ENCODE results near the gene FGF2. TPM values are rescaled to one million over a fixed set of nuclear protein-coding genes. Genes with fewer than 3 reads are reported as not detected.

Gene FGF2
- total RNA-seq, 2 experiments from 2014 or later: not detected

DNA sequence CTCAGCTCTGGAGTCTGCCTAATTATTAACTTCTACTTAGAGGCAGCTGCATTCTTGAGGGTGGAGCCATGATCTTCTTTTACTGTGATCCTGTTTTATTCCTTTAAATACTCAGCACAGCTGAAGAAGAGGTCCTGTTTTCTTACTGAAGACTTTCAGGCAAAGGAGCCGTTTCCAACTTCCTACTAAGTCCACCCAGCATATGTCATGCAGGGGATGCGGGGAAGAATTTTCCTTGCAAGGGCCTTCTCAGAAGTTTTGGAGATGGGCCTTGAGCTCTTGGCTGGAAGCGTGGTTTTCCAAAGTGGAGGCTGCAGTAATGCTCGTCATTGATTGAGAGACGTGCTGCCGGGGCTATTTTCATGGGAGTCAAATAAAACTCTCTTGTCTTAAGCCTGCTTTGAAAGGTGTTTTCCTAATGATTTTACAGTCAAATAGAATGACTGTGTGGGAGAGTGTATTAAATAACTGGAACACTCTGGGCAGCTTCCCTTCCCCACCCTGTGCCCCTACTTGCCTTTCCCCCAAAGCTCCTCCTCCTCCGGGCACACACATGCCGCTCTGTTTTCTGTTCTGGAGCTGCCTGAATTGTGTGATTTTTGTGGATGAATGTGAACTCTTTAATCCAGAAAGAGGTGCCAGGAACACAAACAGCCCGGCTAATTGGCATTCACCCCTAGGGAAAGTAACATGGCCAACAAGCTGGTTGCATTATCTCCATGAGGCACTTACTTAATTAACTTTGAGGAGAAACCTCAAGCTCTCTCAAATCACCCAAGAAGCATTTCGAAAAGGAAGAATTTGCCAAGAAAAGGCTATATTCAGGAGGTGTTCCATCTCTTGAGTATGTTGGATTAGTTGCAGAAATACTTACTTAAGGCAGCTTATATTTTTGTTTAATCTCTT is 28.1 kb downstream of the FGF2 start:
- Histone ChIP-seq H3K36me3 (ENCODE audit: insufficient read depth, low read length) (no peaks in the 10 kb centered on the region), H3K4me3 (ENCODE audit: low read length) (no peak overlapping the region), H3K27me3 (ENCODE audit: control insufficient read depth in 1 of 2, insufficient read depth in 2 of 2, low read length in 2 of 2) (peaks cover 0 to 4% of the 10 kb centered on the region in 2 experiments), H3K4me1 (ENCODE audit: insufficient read depth, low read length) (peaks cover 2% of the 10 kb centered on the region), H3K27ac (ENCODE audit: low read depth in 1 of 2, low read length in 2 of 2) (no peak overlapping the region), H3K9me3 (ENCODE audit: control insufficient read depth in 1 of 2, insufficient read depth in 1 of 2, low read length in 2 of 2) (no peaks in the 10 kb centered on the region)
- Mint-ChIP-seq H3K27ac (no peak overlapping the region), H3K27me3 (no peaks in the 10 kb centered on the region), H3K4me1 (ENCODE audit: low read depth) (no peaks in the 10 kb centered on the region), H3K36me3 (ENCODE audit: low read depth) (no peaks in the 10 kb centered on the region), H3K4me3 (no peak overlapping the region), H3K9me3 (no peaks in the 10 kb centered on the region)
- ChIA-PET CTCF (no interaction called here), POLR2A (interaction anchor here (0.6 to 0.9 kb wide), 2 partner anchors 10 to 474 kb away, joined by 3 read pairs; no protein-coding TSS in a partner anchor)
- ATAC-seq (ENCODE audit: poor library complexity) (no peak), DNase-seq (no peak)
- TF ChIP-seq, protein P1, sequence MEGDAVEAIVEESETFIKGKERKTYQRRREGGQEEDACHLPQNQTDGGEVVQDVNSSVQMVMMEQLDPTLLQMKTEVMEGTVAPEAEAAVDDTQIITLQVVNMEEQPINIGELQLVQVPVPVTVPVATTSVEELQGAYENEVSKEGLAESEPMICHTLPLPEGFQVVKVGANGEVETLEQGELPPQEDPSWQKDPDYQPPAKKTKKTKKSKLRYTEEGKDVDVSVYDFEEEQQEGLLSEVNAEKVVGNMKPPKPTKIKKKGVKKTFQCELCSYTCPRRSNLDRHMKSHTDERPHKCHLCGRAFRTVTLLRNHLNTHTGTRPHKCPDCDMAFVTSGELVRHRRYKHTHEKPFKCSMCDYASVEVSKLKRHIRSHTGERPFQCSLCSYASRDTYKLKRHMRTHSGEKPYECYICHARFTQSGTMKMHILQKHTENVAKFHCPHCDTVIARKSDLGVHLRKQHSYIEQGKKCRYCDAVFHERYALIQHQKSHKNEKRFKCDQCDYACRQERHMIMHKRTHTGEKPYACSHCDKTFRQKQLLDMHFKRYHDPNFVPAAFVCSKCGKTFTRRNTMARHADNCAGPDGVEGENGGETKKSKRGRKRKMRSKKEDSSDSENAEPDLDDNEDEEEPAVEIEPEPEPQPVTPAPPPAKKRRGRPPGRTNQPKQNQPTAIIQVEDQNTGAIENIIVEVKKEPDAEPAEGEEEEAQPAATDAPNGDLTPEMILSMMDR (IDR thresholded peaks at IDR 0.05): no peak
- intact Hi-C loops (cut with DNase I, micrococcal nuclease): no loop called here

DNA sequence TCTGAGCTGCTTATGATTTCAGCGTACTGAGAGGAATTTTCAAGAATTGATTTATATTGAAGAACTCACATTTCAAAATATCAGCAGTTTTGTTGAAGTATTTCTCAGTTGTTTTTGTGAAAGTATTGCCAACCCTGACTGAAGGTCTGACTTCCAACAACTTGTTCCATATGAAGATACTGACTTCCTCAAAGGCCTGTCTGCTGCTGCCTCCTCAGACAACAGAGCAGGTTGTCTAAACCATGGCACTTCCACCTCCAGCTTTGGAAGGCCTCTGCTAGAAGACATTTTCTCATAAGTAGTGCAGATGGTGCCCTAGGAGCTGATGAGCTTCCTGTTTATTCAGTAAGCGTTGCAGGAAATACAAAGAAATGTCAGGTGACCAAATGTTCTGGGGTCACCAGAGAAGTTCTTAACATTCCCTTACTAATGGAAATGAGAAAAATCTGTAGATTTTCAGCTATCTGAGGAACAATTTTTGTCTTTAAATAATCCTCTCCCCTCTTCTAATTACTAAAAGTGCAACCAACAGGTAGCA is 28.8 kb downstream of the FGF2 start:
- H3K4me3 Mint-ChIP-seq: no peak overlapping the region
- no peak overlapping the region for H3K27ac ChIP-seq (ENCODE audit: low read depth in 1 of 2, low read length in 2 of 2)
- ATAC-seq (ENCODE audit: poor library complexity) (no peak), DNase-seq (no peak)
- ChIA-PET POLR2A (interaction anchor here (0.6 to 0.9 kb wide), 2 partner anchors 11 to 474 kb away, joined by 3 read pairs; no protein-coding TSS in a partner anchor), CTCF (no interaction called here)
- H3K36me3 Mint-ChIP-seq (ENCODE audit: low read depth): no peaks in the 10 kb centered on the region
- intact Hi-C loops (cut with DNase I, micrococcal nuclease): no loop called here
- no peak overlapping the region for H3K27ac Mint-ChIP-seq
- no peak overlapping the region for H3K4me3 ChIP-seq (ENCODE audit: low read length)
- peaks cover 0 to 4% of the 10 kb centered on the region in 2 experiments for H3K27me3 ChIP-seq (ENCODE audit: control insufficient read depth in 1 of 2, insufficient read depth in 2 of 2, low read length in 2 of 2)
- H3K9me3 ChIP-seq (ENCODE audit: control insufficient read depth in 1 of 2, insufficient read depth in 1 of 2, low read length in 2 of 2): no peaks in the 10 kb centered on the region
- no peaks in the 10 kb centered on the region for H3K27me3 Mint-ChIP-seq
- no peaks in the 10 kb centered on the region for H3K36me3 ChIP-seq (ENCODE audit: insufficient read depth, low read length)
- H3K4me1 ChIP-seq (ENCODE audit: insufficient read depth, low read length): peaks cover 2% of the 10 kb centered on the region
- H3K4me1 Mint-ChIP-seq (ENCODE audit: low read depth): no peaks in the 10 kb centered on the region
- no peaks in the 10 kb centered on the region for H3K9me3 Mint-ChIP-seq
- TF ChIP-seq, protein P1 (IDR thresholded peaks at IDR 0.05): no peak

DNA sequence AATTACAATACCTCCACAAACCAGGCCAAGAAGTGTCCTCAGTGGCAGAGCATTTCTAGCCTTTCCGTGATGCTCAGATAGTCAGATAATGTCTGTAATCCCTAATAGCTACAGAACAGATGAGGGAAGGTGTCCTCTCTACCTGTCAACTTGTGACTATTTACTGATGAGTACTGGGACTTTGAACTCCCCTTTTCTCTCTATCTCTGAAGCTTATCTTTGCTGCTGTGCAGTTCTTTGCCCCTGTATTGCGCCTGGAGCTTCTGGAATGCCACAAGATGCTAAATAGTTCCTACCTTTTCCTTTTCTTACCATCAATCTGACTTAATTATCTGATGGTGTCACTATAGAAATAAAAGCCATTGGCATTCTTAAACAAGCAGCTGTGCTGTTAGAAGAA is 30.5 kb downstream of the FGF2 start:
- ChIA-PET POLR2A (no interaction called here), CTCF (no interaction called here)
- peaks cover 2% of the 10 kb centered on the region for H3K4me1 ChIP-seq (ENCODE audit: insufficient read depth, low read length)
- Mint-ChIP-seq H3K4me1 (ENCODE audit: low read depth) (no peaks in the 10 kb centered on the region), H3K9me3 (no peaks in the 10 kb centered on the region), H3K27ac (no peak overlapping the region), H3K4me3 (no peak overlapping the region), H3K27me3 (peaks cover 13% of the 10 kb centered on the region), H3K36me3 (ENCODE audit: low read depth) (no peaks in the 10 kb centered on the region)
- H3K36me3 ChIP-seq (ENCODE audit: insufficient read depth, low read length): no peaks in the 10 kb centered on the region
- TF ChIP-seq, protein P1 (IDR thresholded peaks at IDR 0.05): no peak
- peaks cover 0 to 4% of the 10 kb centered on the region in 2 experiments for H3K27me3 ChIP-seq (ENCODE audit: control insufficient read depth in 1 of 2, insufficient read depth in 2 of 2, low read length in 2 of 2)
- no peak overlapping the region for H3K4me3 ChIP-seq (ENCODE audit: low read length)
- no peak for DNase-seq
- H3K9me3 ChIP-seq (ENCODE audit: control insufficient read depth in 1 of 2, insufficient read depth in 1 of 2, low read length in 2 of 2): no peaks in the 10 kb centered on the region
- no peak for ATAC-seq (ENCODE audit: poor library complexity)
- no peak overlapping the region for H3K27ac ChIP-seq (ENCODE audit: low read depth in 1 of 2, low read length in 2 of 2)
- intact Hi-C loops (cut with DNase I, micrococcal nuclease): no loop called here

All from CD4-positive, alpha-beta T cell (primary cell).